Fibroblast of lung (primary cell): Measurements from ENCODE around the gene DNAJB2.

ENCODE experiments used
- CTCF ChIP-seq, 2 donors: IDR thresholded peaks in 1 of 2; conservative IDR thresholded peaks in 1 of 2; 1 replicate in 1 of 2; 2 replicates in 1 of 2; pipeline ENCODE4 v1.5.1; 2011 to 2012; ENCODE audit warnings: low read length in 2 of 2, control low read depth in 1 of 2, inconsistent platforms in 1 of 2, low read depth in 1 of 2, mild to moderate bottlenecking in 1 of 2
- EZH2 ChIP-seq: IDR thresholded peaks from 2 replicates; pipeline ENCODE4 v1.5.1; 2012; ENCODE audit warnings: low read length, control low read depth, mild to moderate bottlenecking; ENCODE audit errors: missing control alignments

DNA sequence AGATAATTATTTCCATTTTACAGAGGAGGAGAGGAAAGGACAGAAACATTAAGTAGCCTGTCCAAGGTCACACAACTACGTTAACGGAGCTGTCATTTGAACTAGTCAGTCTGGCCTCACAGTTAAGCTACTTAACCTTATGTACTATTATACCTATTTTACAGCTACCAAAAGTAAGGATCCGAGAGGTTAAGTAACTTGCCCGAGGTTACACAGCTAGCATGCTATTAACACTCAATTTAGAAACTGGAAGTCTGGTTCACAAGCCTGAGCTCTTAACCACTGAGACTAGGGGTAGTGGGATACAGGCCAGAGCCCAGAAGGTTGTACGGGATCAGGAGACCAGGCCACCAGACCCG is 34.4 kb upstream of the DNAJB2 start:
- no peak for TF ChIP-seq CTCF (conservative IDR thresholded peaks at IDR 0.05 in 1 of 2, IDR thresholded peaks at IDR 0.05 in 1 of 2; ENCODE audit: low read depth in 1 of 2, low read length in 2 of 2)
- no peak for TF ChIP-seq EZH2
